NCI-H1105 (cell line): ENCODE measurements around the gene KIAA1958.

Experiments used
- DNase-seq: peaks from one replicate; lab custom pipeline; 2025; lab: John Stamatoyannopoulos, UW

Gene KIAA1958

GRCh38 chr9:112486221-112487007, at the start of gene KIAA1958:
Gene KIAA1958 (plus strand): TSS chr9:112486827. CDS start chr9:112574081, 87,254 bp downstream.
- DNase-seq = peak; percentile 78

- DNase-seq = no peak
These were observed 49.2 kb upstream of the KIAA1958 start for GRCh38 chr9:112437406-112437805.

- no peak for DNase-seq
These were observed 47.5 kb upstream of the KIAA1958 start for GRCh38 chr9:112439171-112439570.

GRCh38 chr9:112439825-112440224, 46.8 kb upstream of the KIAA1958 start:
- DNase-seq = peak; percentile 49

GRCh38 chr9:112443200-112443599, 43.4 kb upstream of the KIAA1958 start:
- no peak for DNase-seq

GRCh38 chr9:112443636-112444035, 43.0 kb upstream of the KIAA1958 start:
- no peak for DNase-seq

GRCh38 chr9:112445196-112445595, 41.4 kb upstream of the KIAA1958 start:
- DNase-seq = no peak

- no peak for DNase-seq
These were observed 40.5 kb upstream of the KIAA1958 start for GRCh38 chr9:112446080-112446479.

- DNase-seq = no peak
These were observed 40.1 kb upstream of the KIAA1958 start for GRCh38 chr9:112446526-112446925.

- no peak for DNase-seq
These were observed 39.3 kb upstream of the KIAA1958 start for GRCh38 chr9:112447283-112447761.

GRCh38 chr9:112462855-112463254, 23.8 kb upstream of the KIAA1958 start:
- DNase-seq = no peak

- DNase-seq = no peak
These were observed 21.3 kb upstream of the KIAA1958 start for GRCh38 chr9:112465352-112465751.

GRCh38 chr9:112472996-112473395, 13.6 kb upstream of the KIAA1958 start:
- no peak for DNase-seq

GRCh38 chr9:112473986-112474385, 12.6 kb upstream of the KIAA1958 start:
- DNase-seq = no peak

- DNase-seq = no peak
These were observed 11.3 kb upstream of the KIAA1958 start for GRCh38 chr9:112475318-112475717.

GRCh38 chr9:112477330-112477729, 9.3 kb upstream of the KIAA1958 start:
- DNase-seq = no peak

- no peak for DNase-seq
These were observed 7.4 kb upstream of the KIAA1958 start for GRCh38 chr9:112479221-112479620.

- no peak for DNase-seq
These were observed 2.0 kb upstream of the KIAA1958 start for GRCh38 chr9:112484607-112485006.

GRCh38 chr9:112485574-112485973, 1.1 kb upstream of the KIAA1958 start:
- DNase-seq = no peak

GRCh38 chr9:112487008-112487798, 576 bp downstream of the KIAA1958 start:
- DNase-seq = no peak

- no peak for DNase-seq
These were observed 1.2 kb downstream of the KIAA1958 start for GRCh38 chr9:112487799-112488340.

- DNase-seq = no peak
These were observed 2.5 kb downstream of the KIAA1958 start for GRCh38 chr9:112489039-112489546.
